Measurements from ENCODE around the gene MICAL3. TPM values are rescaled to one million over a fixed set of nuclear protein-coding genes. Genes with fewer than 3 reads are reported as not detected.

Gene MICAL3
- total RNA-seq, 1 donor from 2014 or later, result 103 TPM

DNA sequence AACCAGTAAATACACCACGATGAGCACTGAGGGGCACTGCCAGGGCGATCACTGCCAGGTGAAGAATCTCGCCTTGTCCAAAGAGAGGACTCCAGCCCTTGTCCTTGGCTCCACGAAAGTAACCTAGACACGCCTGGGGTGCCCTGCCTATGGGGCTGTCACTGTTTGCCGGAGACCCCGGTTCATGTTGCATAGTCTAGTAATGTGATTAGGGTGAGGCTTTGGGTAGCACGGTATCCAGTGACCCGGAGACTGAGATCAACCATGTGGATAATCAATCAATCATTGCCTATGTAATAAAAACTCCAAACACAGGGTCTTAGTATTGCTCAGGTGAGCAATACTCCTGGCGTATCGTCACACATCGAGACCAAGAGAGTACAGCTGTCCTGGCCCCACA is 190.9 kb downstream of the MICAL3 start:
- Mint-ChIP-seq H3K27ac (no peak overlapping the region), H3K9me3 (no peaks in the 10 kb centered on the region), H3K4me3 (no peak overlapping the region), H3K4me1 (peaks cover 20% of the 10 kb centered on the region), H3K36me3 (peaks cover 6% of the 10 kb centered on the region), H3K27me3 (ENCODE audit: low read depth) (no peaks in the 10 kb centered on the region)
- DNase-seq (ENCODE audit: low spot score in 2 of 2, unreplicated experiment in 2 of 2), result no peak
- TF ChIP-seq, protein P1, sequence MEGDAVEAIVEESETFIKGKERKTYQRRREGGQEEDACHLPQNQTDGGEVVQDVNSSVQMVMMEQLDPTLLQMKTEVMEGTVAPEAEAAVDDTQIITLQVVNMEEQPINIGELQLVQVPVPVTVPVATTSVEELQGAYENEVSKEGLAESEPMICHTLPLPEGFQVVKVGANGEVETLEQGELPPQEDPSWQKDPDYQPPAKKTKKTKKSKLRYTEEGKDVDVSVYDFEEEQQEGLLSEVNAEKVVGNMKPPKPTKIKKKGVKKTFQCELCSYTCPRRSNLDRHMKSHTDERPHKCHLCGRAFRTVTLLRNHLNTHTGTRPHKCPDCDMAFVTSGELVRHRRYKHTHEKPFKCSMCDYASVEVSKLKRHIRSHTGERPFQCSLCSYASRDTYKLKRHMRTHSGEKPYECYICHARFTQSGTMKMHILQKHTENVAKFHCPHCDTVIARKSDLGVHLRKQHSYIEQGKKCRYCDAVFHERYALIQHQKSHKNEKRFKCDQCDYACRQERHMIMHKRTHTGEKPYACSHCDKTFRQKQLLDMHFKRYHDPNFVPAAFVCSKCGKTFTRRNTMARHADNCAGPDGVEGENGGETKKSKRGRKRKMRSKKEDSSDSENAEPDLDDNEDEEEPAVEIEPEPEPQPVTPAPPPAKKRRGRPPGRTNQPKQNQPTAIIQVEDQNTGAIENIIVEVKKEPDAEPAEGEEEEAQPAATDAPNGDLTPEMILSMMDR (IDR thresholded peaks at IDR 0.05; ENCODE audit: unreplicated experiment), result no peak

DNA sequence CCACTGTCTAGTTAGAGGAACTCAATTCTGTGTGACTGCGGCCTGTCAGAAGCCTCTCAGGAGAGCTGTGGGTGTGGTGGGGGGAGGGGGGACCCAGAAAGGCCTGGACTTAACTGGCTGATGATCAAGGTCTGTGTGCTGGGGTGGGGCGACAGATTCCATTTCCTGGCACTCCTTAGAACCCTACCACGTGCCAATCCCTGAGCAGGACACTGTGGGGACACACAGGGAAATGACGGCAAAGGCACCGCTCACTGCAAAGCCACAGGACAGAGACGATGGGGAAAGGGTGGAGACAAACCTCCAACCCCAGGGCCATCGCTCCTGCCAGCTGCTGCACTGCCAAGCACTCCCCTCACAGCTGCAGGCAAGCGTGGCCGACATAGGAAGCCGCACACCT is 191.7 kb downstream of the MICAL3 start:
- Mint-ChIP-seq H3K27ac (no peak overlapping the region), H3K27me3 (ENCODE audit: low read depth) (no peaks in the 10 kb centered on the region), H3K9me3 (no peaks in the 10 kb centered on the region), H3K4me1 (peaks cover 20% of the 10 kb centered on the region), H3K4me3 (no peak overlapping the region), H3K36me3 (peaks cover 6% of the 10 kb centered on the region)
- TF ChIP-seq, protein P1 (IDR thresholded peaks at IDR 0.05; ENCODE audit: unreplicated experiment), result no peak
- no peak for DNase-seq (ENCODE audit: low spot score in 2 of 2, unreplicated experiment in 2 of 2)

DNA sequence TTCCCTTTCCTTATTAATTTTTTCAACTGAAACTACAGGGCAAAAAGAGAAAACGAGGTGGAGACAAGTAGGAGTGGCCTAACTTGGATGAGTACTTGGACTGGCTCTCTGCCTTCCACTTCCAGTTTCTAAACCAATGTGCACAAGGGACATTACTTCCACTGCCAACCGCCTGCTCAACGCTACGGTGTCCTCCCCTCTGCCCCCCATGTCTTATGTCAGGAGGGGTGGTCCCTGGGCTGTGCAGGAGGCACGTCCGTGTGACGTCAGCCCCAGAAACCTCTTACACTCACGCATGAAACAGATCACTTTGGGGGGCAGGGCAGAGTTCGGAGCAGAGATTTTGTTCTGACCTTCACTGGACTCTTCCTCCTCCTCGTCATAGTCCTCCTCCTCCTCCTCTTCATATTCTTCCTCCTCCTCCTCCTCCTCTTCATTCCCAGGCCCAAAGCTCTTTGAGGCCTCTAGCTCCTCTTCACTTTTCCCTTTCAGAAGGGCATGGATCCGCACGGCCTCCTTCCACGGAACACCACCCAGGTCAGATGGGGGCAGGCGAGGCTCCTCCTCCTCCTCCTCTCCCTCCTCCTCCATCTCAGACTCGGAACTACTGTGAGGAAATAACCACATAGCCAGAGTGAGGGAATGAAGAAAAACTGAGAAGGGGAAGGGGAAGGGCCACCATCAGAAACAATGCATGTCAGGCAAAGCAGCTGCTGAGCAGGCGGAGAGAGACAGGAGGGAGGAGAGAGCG is 192.7 kb downstream of the MICAL3 start:
- Mint-ChIP-seq H3K4me3 (no peak overlapping the region), H3K9me3 (no peaks in the 10 kb centered on the region), H3K27me3 (ENCODE audit: low read depth) (no peaks in the 10 kb centered on the region), H3K36me3 (peaks cover 6% of the 10 kb centered on the region), H3K4me1 (peaks cover 10% of the 10 kb centered on the region), H3K27ac (no peak overlapping the region)
- no peak for DNase-seq (ENCODE audit: low spot score in 2 of 2, unreplicated experiment in 2 of 2)
- TF ChIP-seq, protein P1 (IDR thresholded peaks at IDR 0.05; ENCODE audit: unreplicated experiment), result no peak

GRCh38 chr22:17830043-17830961 is 194.1 kb downstream of the MICAL3 start:
- TF ChIP-seq, protein P1 (IDR thresholded peaks at IDR 0.05; ENCODE audit: unreplicated experiment), result peak; percentile 92
- no peaks in the 10 kb centered on the region for H3K27me3 Mint-ChIP-seq (ENCODE audit: low read depth)
- DNase-seq (ENCODE audit: low spot score in 2 of 2, unreplicated experiment in 2 of 2), result peak; percentile 63 to 93
- H3K4me3 Mint-ChIP-seq, result no peak overlapping the region
- H3K9me3 Mint-ChIP-seq, result no peaks in the 10 kb centered on the region
- H3K27ac Mint-ChIP-seq, result no peak overlapping the region
- no peaks in the 10 kb centered on the region for H3K4me1 Mint-ChIP-seq
- peaks cover 12% of the 10 kb centered on the region for H3K36me3 Mint-ChIP-seq

DNA sequence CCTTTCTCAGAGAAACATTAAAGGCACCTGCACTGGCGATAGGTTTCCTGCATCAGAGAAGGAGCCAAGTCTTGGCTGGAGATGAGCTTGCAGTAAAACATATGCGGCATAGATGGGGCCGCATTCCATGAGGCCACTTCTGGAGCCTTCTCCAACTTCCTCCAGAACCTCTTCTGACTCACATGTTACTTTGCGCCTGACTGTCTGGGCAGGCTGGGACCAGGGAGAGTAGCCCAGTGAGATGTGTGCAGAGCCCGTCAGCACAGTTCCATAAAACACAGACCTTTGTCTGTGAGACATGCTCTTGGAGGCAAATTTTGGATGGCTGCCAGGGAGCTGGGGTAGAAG is 194.7 kb downstream of the MICAL3 start:
- Mint-ChIP-seq H3K4me3 (no peak overlapping the region), H3K4me1 (no peaks in the 10 kb centered on the region), H3K9me3 (no peaks in the 10 kb centered on the region), H3K27me3 (ENCODE audit: low read depth) (no peaks in the 10 kb centered on the region), H3K36me3 (peaks cover 12% of the 10 kb centered on the region), H3K27ac (peak overlapping the region; percentile 34)
- TF ChIP-seq, protein P1 (IDR thresholded peaks at IDR 0.05; ENCODE audit: unreplicated experiment), result no peak
- DNase-seq (ENCODE audit: low spot score in 2 of 2, unreplicated experiment in 2 of 2), result no peak

Measured in mesothelial cell of epicardium (in vitro differentiated cells).